Measurements from ENCODE around the gene AGAP1.
"Not testable (repeated sequence)": the region's sequence is repeated elsewhere in the genome, so short reads cannot be mapped to it uniquely, and the experiment has no call there.

The AGAP1 gene

GRCh38 chr2:236120141-236120601 is 626.3 kb downstream of the AGAP1 start:
- no peak for DNase-seq

DNA sequence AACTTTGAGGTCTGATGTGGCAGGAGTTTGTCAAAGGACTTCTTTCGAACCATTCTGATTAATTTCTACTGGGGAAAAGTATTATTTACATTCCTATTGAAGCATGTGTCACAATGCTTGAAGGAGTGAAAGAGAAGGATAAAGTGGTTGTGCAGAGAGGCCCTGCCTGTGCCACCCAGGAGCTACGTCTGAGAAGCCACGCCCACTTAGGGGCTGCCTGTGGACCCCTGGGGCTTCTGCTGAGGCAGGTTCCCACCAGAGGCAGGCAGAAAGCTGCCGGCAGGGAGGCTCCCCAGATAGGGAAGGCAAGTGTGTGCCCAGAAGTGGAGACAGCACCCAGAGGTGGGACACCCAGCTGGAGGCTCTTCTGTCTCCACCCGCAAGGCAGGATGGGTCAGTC is 627.0 kb downstream of the AGAP1 start:
- DNase-seq: no peak

GRCh38 chr2:236121546-236121945 is 627.7 kb downstream of the AGAP1 start:
- DNase-seq: no peak

GRCh38 chr2:236122236-236122635 is 628.4 kb downstream of the AGAP1 start:
- DNase-seq: no peak

DNA sequence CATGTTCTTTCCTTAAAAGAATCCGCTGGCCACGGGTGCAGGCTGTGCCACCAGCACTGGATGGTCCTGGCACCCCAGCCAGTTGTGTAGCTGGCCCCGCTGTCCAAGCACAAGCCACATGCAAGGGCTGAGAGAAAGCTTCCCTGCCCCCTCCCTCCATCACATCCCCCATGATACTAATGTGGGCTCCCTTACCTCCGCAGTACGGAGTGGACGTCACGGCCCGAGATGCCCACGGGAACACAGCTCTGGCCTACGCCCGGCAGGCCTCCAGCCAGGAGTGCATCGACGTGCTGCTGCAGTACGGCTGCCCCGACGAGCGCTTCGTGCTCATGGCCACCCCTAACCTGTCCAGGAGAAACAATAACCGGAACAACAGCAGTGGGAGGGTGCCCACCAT is 629.9 kb downstream of the AGAP1 start:
- no peak for DNase-seq

GRCh38 chr2:236124182-236124893 is 630.5 kb downstream of the AGAP1 start:
- no peak for DNase-seq

GRCh38 chr2:236125541-236125940 is 631.7 kb downstream of the AGAP1 start:
- DNase-seq: no peak

GRCh38 chr2:236127010-236127409 is 633.2 kb downstream of the AGAP1 start:
- no peak for DNase-seq

- no peak for DNase-seq
Measured at GRCh38 chr2:236128321-236128720, 634.5 kb downstream of the AGAP1 start.

GRCh38 chr2:236129935-236130334 is 636.1 kb downstream of the AGAP1 start:
- no peak for DNase-seq

DNA sequence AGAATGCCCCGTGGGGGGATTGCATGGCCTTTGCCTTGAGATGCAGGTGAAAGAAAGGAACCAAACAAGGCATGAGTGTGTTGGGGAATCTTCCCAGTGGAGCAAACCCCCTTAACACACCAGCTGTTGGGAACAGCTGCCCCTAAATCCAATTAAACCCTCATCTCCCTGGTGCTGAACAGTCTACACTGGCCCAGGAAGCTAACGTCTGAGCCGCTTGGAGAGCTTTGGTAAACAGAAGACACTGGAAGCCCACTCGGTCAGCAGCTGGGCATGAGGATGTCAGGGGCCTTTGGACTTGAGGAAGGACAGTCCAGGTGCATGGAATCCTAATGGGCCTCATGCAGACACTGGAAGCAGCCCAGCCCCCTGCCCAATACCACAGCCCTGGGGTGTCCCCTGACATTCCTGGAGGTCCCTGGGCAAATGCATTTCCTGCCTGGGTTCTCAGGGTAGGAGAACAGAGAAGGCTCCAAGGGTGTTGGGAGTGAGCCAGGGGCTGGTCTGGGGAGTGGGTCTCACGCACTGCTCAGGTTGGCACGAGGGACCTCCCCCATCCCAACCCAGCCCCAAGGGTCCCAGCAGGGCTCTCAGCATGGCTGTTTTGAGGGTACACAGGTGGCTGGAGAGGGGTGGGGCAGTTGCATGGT is 636.6 kb downstream of the AGAP1 start:
- DNase-seq: no peak

- no peak for DNase-seq
Measured at GRCh38 chr2:236131073-236131692, 637.3 kb downstream of the AGAP1 start.

- no peak for DNase-seq
Measured at GRCh38 chr2:236133410-236134012, 639.7 kb downstream of the AGAP1 start.

DNA sequence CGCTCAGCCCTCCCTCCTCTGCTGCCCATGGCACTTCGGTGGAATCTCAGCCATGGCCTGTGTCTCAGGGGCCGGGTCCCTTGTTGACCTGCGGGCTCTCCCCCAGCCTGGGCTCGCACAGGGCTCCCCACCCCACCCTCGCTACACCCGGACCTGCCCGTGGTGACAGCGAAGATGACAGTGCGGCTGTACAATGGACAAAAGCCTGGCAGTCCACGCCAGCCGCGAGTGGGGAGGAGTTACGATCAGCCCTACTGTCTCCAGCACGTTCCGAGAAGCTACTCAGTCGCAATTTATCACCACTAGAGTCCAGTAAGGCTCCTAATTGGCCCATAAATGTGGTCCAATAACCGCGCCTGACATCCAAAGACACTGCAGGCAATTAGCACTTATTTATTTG is 642.7 kb downstream of the AGAP1 start:
- no peak for DNase-seq

GRCh38 chr2:236137066-236137465 is 643.2 kb downstream of the AGAP1 start:
- no peak for DNase-seq

DNA sequence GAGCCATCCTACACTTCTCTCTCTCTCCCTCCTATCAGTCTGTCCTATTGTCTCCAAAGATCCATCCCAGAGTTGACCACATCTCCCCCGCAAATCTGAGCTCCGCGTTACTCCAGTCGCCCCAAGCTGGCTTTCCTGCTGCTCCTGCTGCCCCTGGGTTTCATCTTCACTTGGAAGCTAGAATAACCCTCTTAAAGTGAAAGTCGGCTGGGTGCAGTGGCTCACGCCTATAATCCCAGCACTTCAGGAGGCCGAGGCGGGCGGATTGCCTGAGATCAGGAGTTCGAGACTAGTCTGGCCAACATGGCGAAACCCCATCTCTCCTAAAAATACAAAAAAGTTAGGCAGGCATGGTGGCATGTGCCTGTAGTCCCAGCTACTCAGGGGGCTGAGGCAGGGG is 647.8 kb downstream of the AGAP1 start:
- DNase-seq: not testable (repeated sequence)

DNA sequence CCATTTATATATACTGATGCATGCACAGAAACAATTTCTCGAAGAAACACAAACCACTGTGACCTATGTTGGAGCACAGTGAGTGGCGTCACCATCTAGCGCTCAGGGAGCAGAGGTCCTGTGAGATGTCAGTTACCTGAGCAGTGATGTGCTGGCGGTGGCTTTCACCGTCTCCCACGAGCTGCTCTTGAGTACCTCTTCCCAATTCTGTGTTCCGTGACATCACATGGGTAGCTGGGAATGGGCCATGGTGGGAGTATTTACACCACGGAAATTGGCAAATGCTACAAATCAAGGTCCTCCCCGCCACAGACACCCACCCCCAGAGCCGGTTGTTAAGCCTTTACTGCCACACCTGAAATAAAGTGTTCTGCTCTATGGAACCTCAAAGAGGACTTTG is 650.0 kb downstream of the AGAP1 start:
- DNase-seq: no peak

DNA sequence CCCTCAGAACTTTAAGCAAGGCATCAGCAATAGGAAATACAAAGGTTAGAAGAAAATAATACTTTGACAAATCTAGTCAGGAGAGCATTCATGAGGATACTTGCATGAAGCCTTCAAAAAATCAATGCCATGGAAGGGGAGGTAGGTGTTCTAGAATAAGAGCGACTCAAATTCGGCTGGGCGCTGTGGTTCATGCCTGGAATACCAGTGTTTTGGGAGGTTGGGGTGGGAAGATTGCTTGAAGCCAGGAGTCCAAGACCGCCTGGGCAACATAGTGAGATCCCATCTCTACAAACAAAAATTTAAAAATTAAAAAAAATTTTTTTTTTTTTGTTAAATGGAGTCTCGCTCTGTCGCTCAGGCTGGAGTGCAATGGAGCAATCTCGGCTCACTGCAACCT is 652.6 kb downstream of the AGAP1 start:
- no peak for DNase-seq

DNA sequence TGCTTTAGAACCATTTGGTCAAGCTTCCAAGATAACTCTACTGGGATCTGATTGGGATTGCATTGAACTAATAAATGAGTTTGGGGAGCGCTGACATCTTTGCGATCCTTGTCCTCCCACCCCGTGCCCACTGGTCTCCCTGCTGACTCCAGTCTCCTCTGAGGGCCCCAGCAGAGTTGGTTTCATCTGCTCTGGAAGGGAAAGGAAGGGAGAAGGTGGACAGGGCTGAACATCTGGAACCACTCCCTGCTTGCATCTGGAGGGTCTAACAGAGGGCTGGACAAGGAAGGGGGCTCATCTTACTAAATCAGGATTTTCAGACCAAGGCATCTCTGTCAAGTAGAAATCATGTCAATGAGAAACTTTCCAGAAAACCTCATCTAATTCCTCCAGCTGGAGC is 661.6 kb downstream of the AGAP1 start:
- DNase-seq: no peak

DNA sequence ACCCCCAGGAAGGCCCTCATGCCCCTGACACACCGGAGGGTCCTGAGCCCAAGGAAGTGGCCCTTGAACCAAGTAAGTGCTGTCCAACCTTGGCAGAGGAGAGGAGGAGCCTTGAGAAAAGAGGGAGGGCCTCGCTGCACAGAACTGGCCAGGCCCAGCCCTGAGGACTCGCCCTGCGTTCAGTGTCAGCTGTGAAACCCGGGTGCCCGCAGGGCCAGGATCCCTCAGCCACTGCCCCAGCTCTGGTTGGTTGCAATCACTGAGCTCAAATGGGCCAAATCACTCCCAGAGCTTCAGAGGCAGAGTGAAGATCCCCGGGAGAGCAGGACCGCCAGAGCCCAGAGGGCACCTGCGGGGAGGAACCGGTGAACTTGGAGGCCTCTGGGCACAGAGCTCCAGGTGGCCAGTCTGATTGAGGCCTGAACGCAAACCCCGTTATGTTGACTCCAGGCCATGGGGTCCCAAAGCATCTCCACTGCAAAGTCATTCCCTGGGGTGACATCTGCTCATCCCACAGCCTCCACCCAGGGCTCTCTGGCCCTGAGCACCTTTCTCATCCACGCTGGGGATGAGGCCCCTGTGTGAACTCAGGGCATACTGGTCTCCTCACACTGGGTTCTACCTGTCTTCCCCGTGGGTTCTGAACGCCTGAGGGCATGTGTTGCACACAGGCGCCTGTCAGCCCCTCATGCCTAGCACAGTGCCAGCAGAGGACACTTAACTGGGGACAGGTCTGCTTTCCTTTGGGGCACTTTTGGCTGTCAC is 662.4 kb downstream of the AGAP1 start:
- DNase-seq: no peak

DNA sequence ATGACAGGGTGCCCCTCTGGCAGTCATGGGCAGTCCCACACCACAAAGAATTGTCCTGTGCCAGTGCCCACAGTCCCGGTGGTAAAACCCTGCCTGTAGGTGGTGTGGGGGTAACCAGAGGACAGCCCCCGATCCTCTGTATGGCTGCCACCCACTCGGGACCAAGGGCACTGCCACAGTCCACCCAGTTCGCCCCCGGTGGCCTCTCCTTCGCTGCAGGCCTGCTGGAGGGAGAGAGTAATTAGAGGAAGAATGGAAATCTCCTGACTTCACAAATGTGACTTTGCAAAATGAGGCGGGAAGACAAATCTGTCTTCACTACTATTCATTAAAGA is 663.0 kb downstream of the AGAP1 start:
- no peak for DNase-seq

DNA sequence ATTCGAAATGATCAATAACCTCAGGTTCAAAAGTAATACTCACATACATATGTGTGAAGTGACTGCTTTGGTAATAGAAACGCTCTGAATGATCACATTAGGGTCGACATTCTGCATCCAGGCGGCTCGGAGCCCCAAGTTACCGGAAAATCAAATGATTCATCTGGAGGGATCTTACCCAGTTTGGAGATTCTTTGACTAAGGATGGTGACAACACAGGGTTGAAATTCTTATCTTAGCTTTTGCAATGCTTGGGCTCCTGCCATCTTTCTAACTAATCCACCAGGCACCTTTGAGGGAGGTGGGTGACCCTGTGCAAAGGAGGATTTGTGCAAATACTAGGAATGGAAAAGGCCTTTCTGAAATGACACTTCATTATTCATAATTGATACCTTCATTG is 663.5 kb downstream of the AGAP1 start:
- no peak for DNase-seq

DNA sequence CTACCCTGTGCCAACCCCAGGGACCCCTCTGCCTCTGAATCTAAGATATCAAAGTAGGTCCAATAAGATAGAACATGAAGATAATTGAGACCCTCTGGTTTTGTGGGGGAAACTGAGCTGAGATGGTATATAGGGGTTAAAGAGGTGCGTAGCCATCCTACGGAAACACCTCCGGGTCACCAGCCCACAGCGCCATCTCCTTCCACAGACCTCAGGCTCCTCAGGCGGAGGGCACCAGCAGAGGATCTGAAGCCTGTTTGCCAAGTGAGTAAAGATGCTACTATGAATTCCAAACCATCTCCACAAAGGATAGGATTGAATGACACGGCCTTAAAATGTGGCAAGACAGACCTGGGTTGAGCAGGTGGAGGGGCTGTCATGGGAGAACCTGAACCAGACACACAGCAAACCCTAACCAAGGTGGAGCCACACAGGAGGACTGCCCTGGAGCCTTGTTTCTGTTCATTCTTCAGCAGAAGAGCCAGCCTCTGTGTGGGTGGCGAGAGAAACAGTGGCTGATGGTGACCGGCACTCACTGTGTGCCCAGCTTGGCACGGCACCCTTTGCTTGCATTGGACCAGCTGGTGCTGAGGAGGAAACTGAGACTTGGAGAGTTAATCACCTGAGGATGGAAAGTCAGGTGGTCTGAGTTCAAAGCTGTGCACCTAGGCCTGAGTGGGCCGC is 664.1 kb downstream of the AGAP1 start:
- DNase-seq: no peak
